AG20443 (cell line): ENCODE data around the gene CD209.

Source experiments
- DNase-seq: peaks from one replicate; pipeline ENCODE4 v3.0.0; 2012; ENCODE audit warnings: low spot score, mixed read lengths

The CD209 gene

DNA sequence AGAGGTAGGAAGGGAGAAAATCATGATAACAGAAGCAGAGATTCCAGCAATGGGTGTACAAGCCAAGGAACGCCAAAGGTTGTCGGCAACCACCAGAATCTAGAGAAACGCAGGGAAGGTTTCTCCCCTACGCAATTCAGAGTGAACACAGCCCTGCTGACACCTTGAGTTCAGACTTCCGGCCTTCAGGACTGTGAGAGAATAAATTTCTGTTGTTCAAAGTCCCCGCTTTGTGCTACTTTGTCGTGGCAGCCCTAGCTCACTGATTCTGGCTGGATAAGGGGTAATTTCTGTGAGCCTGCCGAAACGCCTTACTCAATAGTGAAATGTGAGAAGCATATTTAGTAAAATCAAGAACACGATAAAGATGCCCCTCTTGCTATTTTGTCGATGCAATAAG is 10.1 kb downstream of the CD209 start:
- DNase-seq = no peak

- no peak for DNase-seq
Measured at GRCh38 chr19:7736148-7736547, 11.2 kb downstream of the CD209 start.

DNA sequence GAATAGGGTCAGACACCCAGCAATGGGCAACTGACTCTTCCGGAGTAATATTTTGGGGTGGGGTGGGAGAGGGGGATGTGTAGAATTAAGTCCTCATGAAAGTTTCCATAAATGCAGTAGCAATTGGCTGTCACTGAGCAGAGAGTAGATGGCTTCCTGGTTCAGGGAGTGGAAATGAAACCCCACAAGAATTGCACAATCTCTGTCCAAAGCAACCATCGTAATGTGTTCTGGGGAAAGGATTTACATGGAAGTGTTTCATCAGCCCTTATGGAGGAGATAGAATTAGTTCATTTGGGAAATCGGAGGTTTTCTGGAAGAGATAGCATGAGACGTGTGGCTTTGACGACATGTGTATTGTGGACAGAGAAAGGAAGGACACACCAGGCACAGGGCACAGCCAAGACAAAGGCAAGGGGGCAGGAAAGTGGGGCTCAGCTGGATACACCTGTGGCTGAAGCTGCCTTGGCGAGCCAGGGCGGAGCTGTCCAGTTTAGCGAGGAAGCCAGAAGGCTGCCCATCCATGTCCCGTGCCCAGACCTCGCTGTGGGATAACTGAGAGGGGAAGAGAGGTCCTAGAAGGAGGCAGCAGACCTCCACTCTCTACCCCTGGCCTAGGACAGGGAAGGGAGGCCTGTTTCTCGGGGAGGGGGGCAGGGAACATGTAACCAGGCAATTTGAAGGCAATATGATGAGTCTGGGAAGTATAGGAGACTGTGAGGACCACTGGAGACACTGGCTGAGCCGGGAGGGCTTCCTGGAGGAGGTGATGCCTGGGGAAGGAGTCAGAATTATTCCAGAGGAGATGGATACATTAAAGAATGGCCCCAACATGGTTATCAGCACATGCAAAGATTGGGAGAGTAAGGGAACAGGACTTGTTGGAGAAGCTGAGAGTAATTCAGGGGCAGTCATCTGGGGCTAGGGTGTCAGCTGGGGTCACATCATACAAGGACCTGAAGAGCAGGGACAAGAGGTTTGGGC is 12.8 kb downstream of the CD209 start:
- DNase-seq = peak; percentile 43

GRCh38 chr19:7733376-7733775 is 14.0 kb downstream of the CD209 start:
- no peak for DNase-seq

DNA sequence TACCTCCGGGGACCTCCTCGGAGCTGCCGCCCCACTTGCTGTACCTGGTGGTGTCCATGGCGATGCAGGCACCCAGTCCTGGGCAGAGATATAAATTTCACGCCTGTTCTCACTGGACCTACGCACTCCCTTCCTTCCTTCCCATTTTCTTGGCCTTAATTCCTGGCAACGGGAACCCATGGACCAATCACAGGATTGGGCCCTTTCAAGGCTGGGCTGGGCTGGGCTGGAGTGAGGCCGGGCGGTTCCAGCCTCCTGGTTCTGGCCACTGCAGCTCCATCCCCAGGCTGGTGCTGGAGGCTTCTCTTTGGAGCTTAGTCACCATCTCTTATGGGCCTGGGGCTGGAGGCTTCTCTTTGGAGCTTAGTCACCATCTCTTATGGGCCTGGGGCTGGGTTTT is 15.3 kb downstream of the CD209 start, which contains the start of gene CLEC4G:
CLEC4G (minus strand) TSS at position 66 of the 400 bp plus-strand sequence; CDS start at position 58, 8 bp downstream.
- DNase-seq = no peak

- no peak for DNase-seq
Measured at GRCh38 chr19:7731615-7732014, 15.7 kb downstream of the CD209 start.

- DNase-seq = no peak
Measured at GRCh38 chr19:7731218-7731595, 16.1 kb downstream of the CD209 start.

GRCh38 chr19:7730286-7731217 is 16.8 kb downstream of the CD209 start:
- DNase-seq = no peak

DNA sequence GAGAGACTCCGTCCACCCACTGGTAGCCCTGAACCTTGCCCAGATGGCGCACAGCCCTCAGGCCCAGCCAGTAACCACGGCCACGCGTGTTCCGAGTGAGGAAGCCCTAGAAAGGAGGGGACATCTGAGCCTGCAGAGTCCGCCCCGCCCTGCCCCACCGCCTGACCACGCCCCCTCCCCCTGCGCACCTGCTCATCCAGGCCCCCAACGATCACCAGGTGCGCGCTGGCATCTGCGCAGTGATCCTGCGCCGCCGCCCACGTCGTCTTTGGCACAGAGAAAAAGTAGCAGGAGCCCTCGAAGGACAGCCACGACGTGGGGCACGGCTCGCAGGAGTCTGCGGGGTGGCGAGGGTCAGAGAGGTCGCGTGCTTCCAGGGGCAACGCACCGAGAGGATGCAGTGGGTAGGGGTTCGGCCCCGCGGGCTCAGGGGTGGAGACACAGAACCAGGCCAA is 17.5 kb downstream of the CD209 start:
- no peak for DNase-seq

DNA sequence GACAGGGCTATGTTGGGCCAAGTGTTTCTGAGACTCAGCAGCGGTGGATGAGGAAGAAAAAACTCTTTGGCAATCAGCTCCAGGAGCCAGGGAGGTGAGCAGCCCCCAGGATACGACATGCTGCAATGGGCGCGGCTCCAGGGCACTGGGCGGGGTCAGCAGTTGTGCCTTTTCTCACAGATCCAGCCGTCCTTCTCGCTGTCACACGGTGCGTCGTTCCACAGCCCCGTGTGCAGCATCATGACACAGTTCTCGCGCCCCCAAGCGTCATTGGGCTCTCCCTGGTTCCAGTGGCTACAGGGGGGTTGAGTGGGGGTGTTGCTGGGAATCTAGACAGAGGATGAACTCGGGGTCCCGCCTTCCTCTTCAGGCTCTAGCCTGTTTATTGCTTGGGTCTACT is 18.1 kb downstream of the CD209 start:
- no peak for DNase-seq

GRCh38 chr19:7725791-7726190 is 21.5 kb downstream of the CD209 start:
- no peak for DNase-seq

DNA sequence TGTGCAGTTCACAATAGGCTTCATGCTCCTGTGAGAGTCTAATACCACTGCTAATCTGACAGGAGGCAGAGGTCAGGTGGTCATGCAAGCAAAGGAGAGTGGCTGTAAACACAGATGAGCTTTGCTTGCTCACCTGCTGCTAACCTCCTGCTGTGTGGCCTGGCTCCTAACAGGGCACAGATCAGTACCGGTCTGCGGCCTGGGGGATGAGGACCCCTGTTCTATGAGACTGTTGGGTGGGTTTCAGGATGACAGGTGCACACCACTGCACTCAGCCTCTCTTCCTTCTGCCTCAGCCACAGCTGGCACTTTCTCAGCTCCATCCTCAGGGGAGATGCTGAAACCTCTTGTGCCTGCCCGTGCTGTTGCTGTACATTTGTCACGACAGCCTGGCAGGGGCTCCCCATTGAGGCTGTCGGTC is 25.1 kb downstream of the CD209 start:
- no peak for DNase-seq

DNA sequence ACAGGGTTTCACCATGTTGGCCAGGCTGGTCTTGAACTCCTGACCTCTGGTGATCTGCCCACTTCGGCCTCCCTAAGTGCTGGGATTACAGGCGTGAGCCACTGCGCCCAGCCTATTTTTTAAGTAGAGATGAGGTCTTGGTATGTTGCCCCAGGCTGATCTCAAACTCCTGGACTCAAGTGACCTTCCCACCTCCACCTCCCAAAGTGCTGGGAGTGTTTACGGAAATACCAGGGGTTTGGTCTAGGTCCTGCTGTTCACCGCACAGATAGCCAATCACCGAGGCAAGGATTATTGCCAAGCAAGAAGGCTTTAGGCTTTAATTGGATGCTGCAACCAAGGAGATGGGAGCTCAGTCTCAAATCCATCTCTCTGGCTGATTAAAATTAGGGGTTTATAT is 27.0 kb downstream of the CD209 start:
- no peak for DNase-seq

DNA sequence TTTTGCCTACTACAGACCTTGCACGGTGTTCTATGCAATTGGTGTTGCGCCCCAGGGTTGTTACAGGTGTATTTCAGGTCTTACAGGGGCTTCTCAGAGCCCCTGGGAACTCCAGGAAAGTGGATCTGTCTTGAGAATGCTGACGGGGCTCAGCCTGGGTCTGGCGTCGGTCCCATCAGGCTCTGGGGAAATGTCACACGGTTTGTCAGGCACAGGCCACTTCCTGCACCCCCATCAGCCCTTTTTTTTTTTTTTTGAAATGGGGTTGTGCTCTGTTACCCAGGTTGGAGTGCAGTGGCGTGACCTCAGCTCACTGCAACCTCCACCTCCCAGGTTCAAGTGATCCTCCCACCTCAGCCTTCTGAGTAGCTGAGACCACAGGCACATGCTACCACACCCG is 28.7 kb downstream of the CD209 start:
- no peak for DNase-seq

DNA sequence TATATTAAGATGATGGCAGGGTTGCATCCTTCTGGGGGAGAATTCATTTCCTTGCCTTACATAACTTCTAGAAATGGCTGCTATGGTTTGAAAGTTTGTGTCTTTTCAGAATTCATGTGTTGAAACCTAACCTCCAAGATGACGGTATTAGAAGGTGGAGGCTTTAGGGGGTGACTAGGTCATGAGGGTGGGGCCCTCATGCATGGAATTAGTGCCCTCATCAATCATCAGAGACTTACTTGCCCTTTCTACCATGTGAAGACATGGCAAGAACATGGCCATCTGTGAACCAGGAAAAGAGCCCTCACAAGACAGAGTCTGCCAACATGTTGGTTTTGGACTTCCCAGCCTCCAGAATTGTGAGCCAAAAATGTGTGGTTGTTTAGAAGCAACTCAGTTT is 30.6 kb downstream of the CD209 start:
- no peak for DNase-seq

DNA sequence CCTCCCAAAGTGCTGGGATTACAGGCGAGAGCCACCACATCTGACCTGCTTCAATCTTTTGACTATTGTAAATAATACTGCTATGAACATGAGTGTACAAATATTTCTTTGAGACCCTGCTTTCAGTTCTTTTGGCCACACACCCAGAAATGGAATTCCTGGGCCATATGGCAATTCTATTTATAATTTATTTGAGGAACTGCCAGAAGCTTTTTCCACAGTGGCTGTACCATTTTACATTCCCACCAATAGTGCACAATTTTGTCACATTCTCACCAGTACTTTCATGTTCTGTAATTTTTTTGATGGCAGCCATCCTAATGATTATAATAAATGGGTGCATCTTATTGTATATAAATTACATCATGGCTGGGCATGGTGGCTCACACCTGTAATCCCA is 31.7 kb downstream of the CD209 start:
- no peak for DNase-seq

- DNase-seq = no peak
Measured at GRCh38 chr19:7710616-7711015, 36.7 kb downstream of the CD209 start.

DNA sequence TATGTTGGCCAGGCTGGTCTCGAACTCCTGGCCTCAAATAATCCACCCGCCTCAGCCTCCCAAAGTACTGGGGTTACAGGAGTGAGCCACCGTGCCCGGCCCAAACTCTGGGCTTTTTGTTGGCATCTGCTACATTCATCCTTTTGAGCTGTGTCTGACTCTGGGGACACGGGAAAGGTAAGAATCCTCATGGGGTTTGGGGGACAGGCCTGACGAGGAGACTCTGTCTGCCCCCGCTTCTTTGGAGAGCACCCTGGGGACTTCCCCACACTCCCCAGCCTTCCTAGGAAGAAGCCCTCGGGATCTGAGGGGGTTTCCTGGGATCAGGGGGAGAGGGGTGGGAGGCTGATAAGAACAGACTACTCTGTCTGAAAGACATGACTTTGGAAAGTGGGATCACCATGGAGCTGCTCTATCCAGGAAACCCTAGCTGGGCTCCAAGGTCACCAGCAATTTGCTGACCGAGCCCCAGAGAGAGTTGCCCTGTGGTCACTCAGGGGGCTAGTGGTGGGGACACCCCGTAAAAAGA is 37.3 kb downstream of the CD209 start:
- no peak for DNase-seq

GRCh38 chr19:7706955-7707456 is 40.3 kb downstream of the CD209 start:
- DNase-seq = no peak

DNA sequence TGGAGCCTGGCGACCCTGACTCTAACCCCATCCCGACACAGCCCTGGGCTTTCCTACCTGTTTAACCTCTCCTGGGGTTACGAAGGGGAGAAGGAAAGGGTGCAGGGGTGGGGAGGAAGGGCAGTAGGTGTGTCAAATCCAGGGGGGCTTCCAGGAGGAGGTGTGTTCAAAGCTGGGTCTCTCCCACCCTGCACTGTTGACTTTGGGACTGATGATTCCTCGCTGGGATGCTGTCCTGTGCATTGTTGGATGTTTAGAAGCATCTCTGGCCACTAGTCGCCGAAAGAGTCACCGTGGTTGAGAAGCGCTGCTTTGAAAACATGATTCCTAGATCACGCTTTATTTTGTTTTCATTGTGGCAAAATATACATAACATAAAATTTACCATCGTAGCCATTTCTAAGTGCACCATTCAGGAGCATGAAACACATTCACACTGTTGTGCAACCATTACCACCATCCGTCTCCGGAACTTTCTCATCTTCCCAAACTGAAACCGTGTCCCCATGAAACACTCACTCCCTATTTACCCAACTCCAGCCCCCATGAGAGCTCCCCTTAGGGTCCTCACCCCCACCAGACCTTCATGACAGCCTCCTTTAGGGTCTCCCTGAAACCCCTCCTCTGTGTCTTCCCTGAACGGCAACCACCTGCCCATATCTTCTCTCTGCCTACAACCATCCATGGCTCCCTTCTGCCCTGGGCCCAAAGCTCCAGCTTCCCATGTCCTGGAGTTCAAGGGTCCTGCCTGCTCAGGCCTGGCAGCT is 41.0 kb downstream of the CD209 start:
- DNase-seq = no peak
